ENCODE data around the gene MVK.

MVK gene

DNA sequence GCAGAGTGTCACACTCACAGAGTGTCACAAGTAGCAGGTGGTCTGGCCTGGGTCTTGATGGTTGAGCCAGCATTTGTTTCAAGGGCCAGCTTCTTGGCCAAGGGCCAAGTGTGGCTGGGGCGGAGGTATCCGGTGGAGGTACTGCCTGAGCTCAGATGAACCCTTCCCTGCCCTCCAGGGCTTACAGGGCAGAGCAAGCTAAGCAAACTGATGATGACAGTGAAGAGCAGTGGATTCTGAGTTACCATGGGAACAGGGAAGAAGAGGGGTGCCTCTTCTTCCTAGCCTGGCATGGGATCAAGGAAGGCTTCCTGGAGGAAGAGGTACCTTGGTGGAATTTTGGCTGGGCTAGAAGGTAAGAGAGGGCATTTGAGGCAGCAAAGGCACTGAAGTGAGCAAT, 35.7 kb downstream of the MVK start:
- DNase-seq (ENCODE audit: low read depth in 3 of 3) = no peak

DNA sequence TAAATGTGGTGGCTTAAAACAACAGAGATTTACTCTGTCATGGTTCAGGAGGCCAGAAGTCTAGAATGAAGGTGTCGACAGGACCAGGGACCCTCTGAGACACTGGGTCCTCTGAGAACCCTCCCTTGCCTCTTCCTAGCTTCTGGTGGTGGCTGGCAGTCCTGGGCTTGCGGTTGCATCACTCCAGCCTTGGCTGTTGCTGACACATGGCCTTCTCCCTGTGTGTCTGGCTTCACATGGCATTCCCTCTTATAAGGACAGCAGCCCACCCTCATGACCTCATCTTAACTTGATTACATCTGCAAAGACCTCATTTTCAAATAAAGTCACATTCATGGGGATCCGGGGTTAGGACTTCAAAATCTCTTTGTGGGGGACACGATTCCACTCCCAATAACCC, 36.9 kb downstream of the MVK start:
- DNase-seq (ENCODE audit: low read depth in 3 of 3) = no peak

DNA sequence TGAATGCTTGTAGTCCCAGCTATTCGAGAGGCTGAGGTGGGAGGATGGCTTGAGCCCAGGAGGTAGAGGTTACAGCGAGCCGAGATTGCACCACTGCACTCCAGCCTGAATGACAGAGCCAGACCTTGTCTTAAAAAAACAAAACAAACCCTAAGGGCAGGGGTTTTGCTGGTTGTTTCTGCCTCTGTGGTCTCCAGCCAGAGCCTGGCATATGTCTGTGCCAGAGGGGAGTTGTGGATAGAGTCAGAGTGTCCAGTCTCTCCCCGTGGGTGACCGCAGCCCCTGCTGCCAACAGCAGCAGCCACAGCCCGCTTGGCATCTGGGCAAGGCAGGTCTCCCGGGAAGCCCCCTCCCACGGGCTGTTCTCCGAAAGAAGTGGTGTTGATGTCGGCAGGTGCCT, 37.6 kb downstream of the MVK start:
- DNase-seq (ENCODE audit: low read depth in 3 of 3) = no peak

DNA sequence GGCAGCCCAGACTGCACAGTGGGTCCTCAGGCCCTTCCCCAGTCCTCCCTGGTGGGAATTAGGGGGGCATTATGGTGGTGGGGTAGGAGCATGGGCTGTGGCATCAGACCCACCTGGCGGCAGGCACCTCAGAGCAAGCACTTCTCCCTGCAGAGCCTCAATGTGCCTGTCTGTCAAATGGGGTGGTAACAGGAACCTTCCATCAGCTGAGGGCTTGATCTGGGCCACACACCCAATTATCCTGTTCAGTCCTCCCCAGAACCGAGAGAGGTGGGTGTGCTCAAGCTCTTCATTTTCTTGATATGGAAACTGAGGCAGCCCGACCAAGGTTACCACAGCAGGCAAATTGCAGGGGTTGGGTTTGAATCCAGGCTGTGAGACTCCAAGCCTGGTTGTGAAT, 38.4 kb downstream of the MVK start:
- DNase-seq (ENCODE audit: low read depth in 3 of 3) = no peak

DNA sequence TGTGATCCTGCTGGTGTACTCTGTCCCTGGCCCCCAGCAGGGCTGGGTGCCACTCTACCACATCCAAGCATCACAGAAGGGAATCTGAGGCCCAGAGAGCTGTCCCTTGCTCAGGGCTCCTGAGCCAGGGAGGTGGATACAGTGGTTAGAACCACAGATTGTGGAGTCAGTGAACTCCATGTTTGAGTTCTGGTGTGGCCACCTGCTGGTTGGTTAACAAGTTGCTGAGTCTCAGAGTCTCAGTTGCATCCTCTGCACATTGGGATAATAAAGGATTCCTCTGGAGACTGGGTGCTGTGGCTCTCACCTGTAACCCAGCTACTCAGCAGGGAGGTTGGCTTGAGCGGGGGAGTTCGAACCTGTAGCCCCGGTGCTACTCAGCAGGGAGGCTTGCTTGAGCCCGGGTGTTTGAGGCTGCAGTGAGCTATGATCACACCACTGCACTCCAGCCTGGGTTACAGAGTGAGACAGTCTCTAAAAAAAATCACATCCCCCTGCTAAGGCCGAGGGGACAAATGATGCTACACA, 39.4 kb downstream of the MVK start:
- no peak for DNase-seq (ENCODE audit: low read depth in 3 of 3)

DNA sequence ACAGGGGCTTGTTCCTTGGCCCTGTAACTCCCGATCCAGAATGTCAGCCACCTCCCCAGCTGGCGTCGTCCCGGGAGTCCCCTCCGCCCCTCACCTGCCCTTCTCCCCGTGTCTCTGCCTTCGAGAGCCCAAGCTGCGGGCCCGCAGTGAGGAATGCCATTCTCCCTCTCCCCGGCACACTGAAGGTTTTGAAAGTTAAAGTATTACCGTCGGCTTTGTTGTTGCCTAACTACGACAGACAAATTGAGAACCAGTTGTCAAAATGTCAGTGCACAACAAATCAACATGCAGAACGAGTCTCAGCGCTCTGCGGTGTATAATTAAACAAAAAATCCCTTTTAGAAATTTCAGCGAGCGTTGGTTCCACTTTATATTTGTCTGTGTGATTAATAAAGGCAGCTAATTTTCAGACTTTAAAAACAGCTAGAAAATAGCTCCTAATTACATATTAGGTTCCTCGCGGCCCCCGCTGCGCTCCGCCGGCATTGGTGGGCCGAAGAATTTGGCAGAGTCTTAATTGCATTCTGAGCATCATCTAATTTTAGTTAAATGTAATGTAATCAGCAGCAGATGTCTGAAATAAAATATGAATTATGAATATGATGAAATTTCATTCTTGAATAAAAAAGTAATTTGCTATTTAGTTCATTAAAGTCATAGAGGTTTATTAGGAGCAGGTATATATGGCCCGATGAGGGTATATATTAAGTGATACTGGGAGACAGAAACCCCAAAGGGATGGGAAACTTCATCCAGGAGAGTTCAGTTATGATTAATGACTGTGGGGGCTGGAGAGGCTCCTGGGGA, 40.3 kb downstream of the MVK start:
- DNase-seq (ENCODE audit: low read depth in 3 of 3) = no peak

DNA sequence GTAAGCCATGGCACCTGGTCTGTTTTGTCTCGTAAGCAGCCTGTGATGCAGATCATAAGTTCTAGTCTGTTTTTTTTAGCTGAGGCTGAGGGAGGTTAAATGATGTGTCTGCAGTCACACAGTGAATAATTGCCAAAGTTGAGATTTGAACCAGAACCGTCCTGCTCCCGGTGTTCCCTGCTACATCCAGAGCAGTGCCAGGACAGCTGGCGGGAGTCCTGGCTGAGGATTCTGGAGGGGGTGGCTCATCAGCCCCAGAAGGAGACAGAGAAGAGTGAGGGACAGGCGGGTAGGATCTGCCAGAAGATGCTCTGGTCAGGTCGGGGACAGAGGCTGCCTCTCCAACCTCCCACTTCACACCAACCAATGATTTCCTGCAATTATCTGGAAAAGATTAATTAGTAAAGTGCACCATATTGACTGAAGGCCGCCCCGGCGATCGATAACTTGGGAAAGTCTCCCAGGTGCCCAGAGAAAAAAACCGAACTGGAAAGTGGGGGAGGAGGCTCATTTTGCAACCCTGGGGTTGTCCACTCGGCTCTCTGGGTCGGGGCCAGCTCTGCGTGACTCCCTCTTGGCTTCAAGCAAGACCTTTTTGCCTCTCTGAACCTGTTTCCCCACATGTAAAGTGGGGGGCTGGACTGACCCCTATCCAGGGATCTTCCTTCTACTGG, 42.1 kb downstream of the MVK start:
- DNase-seq (ENCODE audit: low read depth in 3 of 3) = no peak

DNA sequence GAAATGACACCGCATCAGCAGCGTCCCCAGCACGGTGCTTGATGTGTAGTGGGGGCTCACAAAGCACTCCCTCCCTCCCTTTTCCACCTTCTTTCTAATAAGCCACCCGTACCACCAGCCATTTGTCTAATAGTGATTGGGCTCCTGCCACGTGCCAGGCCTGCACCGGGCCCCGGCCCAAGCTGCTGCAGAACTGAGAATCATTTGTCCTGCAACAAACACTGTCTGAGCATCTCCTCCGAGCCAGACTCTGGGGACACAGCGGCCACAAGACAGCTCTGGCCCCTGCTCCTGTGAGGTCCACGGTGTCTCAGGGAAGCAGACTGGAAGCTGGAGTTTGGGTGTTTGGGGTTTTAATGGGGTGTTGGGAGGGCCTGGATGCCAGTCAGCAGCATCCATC, 43.9 kb downstream of the MVK start:
- DNase-seq (ENCODE audit: low read depth in 3 of 3) = no peak

DNA sequence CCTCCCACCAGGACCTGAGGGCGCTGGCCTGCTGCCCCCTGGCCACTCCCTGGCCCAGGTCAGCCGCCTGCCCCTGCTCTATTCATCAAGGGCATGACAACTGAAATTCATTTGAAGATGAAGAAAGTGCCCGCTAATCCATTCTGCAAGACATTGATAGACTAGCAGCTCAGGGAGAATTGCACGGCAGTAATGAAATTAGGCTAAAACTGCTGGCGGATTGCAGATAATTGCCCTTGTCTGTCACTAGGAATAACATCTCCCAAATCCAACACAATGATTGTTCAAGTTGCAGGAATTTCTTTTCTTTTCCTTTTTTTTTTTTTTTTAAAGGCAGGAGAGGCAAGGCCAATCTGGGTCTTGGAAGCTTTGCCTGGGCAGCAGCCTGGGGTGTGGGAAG, 44.5 kb downstream of the MVK start:
- DNase-seq (ENCODE audit: low read depth in 3 of 3) = no peak

DNA sequence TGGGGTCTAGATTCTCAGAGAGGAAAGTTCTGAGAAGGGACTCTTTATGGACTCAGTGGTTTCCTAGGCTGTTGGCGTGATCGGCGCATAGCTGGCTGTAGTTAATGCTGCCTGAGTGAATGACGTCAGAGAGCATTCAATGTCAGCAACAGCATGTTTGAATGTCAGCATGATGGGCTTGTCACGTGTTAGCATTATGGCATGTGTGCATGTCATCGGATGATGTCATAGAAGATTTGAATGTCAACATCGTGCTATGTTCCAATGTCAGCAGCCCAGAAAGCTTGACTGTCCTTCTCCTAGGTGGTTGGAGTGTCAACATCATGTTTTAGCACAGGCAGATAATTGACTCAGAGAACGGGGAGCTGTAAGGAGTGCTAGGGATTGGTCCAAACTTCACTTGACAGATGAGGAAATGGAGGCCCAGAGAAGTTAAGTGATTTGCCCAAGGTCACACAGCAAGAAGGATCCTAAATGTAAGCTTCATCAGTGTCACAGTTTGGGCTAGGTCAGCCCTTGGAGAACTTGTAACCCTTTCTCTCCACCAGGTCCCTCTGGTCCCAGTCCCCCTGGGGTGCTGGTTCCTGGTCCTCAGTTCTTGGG, 45.5 kb downstream of the MVK start:
- DNase-seq (ENCODE audit: low read depth in 3 of 3) = no peak

DNA sequence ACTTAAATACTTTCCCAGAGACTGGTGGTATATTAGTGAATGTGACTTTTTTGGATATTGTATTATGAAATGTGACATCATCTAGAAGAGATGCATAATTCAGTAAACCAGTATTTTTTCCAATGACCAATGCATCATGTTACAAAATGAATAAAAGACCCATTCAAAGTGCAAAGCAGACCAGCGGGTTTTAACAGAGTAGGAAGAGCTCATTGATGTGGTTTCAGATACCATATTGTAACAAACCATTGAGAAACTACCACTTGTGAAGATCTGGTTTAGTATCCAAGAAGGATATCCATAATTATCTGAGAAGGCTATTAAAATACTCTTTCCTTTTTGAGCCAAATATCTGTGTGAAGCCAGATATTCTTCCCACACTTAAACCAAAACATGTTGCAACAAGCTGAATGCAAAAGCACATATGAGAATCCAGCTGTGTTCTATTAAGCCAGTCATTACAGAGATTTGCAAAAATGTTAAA, 47.7 kb downstream of the MVK start:
- DNase-seq (ENCODE audit: low read depth in 3 of 3) = no peak

DNA sequence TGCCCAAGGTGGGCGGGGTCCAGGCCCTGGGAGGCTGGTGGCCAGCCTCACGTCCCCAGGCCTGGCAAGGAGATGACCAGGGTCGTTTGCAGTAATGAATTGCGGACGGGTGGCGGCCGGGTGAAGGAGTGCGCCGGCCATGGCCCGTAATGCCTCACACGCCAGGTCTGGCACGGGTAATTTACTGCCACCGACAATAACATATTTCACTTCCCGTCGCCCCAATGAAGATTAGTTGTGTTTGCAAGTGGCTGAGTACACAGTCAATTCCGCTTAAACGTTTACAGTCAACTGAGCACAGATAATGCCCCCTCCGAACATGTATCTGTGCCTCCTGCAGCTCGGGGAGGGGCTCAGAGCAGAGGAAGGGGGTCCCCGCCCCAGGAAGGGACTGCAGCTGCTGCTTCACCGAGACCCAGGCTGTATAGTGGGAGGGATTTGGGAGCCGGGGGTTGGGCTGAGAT, 48.3 kb downstream of the MVK start:
- no peak for DNase-seq (ENCODE audit: low read depth in 3 of 3)

DNA sequence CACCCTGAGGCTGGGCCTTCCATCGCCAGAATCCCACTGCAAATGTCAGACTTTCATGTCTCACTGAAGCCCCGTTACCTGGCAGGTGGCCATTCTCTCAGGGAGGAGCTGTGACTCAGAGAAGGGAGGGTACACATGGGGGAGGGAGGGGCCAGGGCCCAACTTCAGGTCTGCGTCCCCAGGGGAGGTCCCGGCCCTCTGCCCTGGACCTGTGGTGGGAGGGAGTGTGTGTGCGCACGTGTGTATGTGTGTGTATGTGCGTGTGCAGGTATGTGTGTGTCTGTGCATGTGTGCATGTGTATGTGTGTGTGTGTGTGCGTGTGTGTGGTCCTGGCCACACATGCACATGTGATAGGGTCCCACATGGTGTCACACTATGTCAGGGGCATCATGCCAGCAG, 50.9 kb downstream of the MVK start:
- DNase-seq (ENCODE audit: low read depth in 3 of 3) = no peak

DNA sequence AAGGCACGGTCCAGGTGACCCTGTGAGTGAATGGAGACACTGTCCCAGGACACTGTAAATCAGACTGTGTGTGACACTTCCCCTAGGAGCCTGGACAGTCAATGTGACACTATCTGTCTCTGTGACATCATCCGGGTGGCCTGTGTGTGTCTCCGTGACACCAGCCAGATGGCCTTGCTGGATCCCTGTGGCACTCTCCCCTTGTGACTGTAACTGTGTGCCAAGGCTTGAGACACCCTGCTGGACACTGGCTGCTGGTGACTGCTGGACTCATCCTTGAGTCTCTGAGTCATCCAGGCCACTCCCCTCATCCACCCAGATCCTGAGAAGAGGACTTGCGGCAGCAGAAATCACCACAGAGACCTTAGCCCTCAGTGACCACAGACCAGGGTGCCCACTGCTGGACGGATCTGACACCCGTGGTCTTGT, 51.6 kb downstream of the MVK start:
- no peak for DNase-seq (ENCODE audit: low read depth in 3 of 3)

DNA sequence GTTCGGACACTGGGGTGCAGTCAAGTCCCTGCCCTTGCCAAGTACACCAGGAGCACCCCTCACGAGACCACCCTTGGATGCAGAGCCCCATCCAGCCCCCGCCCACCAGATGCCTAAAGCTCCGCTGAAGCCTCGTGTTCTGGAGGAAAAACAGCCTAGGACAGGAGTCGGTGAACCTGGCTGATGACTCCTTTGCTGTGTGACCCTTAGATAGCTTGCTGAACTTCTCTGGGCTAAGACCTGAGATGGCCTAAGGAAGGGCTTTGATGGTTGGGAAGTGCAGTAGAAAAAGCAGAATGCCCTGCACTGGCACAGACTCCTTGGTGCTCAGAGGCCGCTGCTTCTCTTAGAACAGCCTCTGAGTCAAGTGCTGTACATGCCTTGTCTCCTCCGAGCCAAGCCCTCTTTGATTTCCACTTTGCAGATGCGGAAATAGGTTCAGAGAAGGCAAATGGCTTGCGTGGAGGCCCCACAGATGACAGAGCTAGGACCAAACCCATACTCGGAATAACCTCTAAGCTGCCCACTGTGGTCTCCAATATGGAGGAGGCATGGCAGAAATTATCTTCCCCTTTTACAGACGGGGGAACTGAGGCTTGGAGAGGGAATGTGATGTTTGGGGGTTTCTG, 52.3 kb downstream of the MVK start:
- DNase-seq (ENCODE audit: low read depth in 3 of 3) = no peak

DNA sequence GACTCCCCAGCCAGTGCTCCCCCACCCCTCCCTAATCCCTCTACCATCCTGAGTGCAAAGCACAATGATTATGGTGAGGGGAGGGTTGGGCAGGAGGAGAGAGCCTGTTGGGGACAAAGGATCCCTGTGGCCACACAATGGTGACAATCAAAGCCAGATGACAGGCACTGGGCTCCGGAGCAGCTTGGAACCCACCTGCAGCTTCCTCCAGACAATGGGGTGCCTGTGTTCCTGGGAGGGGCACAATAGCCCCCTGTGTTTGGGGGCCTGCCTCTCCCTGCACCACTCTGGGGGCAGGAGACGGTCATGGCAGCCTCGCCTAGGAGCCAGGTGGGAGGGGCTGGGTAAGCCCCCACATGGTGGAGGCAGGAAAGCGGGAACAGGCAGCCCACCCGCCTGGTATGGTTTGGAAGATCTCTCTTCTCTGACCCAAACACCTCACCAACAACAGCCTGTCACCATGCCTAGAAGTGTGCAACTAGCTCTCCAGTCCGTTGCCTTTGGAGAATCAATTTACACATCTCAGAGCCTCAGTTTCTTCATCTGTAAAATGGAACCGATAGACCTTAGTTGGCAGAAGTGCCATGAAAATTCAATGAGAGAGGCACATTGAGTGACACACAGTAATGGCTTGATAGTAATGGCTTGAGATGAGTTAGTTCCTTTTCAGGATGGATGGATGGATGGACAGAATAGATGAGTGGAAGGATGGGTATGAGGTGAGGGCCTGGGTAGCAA, 53.0 kb downstream of the MVK start:
- no peak for DNase-seq (ENCODE audit: low read depth in 3 of 3)

DNA sequence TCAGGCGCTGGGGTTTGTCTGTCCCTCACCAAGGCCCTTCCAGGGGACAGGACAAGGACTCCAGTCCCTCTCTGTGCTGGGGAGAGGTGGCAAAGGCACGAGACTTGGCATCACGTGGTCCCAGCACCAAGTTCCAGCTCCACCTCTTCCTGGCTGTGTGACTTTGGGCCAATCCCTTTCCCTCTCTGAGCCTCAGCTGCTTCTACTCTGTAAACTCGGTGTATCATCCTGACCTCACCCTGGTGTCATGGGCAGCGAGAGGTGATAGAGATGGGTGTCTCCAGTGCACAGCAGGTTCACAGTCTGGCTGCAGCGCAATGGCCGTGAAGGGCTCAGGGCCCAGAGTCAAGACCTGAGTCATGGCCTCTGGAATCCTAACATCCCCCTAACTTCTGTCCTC, 54.0 kb downstream of the MVK start:
- DNase-seq (ENCODE audit: low read depth in 3 of 3) = no peak

DNA sequence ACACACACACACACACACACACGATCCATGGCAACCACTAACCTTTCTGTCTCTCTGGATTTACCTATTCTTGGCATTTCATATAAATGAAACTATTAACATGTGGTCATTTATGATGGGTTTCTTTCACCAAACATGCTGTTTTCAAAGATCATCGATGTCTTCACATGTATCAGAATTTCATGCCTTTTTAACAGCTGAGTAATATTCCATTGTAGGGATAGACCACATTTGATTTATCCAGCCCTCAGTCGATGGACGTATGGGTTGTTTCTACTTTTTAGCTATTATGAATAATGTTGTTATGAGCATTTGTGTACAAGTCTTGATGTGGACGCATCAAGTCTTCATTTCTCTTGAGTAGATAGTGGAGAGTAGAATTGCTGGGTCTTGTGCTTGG, 56.5 kb downstream of the MVK start:
- DNase-seq (ENCODE audit: low read depth in 3 of 3) = no peak

DNA sequence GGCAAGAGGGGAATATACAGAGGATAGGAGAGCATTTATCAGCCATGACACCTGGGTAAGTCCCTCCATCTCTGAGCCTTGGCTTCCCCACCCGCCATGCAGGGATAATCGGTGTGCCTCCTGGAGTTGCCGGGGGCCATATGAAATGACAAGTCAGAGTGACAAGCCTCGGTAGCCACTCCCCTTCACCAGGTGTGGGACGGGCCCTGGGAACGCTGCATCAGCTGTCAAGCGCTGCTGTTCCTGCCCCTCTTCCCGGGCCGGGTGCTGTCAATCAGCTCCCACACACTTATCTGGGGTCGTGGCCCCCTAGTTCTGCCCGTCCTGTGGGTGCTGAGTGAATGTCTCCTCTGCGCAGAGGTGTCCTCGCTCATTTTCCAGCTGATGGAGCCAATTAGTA, 57.2 kb downstream of the MVK start:
- DNase-seq (ENCODE audit: low read depth in 3 of 3) = no peak

DNA sequence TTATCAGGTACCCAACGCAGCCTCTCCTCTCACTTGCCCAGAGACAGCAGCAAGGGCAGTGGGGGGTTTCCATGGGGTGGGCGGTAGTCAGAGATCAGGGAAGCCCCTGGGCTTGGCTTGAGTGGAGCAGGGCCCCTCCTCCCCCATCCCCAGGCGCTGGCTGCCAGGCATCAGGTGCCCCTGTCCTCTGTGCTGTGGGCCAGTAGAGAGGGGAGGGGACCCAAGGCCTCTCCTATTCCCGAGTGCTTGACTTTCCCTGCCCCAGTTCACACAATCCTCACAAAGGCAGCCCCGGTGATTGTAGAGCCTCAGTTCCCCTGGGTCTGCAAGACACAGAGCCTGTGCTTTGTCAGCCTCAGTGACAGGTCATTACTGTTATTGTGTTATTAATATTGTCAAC, 57.7 kb downstream of the MVK start:
- no peak for DNase-seq (ENCODE audit: low read depth in 3 of 3)

DNA sequence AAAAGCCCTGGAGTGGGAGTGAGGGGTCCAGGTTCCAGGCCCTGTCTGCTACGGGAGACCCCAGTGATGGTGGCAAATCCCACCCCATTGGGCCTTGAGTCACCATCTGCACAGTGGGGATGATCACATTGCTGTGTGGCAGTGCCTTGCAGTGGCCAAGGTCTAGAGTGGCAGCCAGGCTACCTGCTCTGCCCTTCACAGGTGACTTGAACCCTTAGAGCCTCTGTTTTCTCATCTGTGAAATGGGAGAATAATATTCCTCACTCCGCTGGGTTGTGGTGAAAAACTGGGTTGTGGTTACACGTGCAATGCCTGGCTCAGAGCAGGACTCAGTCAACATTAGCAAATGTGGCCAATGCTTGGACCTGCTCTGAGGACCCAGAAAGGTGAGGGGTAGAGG, 58.2 kb downstream of the MVK start:
- DNase-seq (ENCODE audit: low read depth in 3 of 3) = no peak

DNA sequence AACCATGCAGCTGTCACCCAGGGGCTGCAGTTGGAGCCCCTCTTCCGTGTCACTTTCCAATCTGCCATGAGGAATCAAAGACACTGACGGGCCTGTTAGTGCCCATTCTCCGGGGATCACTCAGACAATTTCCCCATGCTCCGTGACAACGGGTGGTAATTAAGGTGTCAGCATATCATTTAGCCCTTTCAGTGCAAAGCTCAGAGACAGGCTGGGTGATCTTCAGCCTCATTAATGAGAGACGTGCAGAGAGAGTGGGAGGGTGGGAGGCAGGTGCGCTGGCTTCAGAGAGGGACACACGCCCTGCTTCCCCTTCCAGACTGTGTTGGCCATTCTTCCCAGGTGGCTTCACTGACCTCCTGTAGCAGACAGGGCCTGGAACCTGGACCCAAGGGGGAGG, 58.7 kb downstream of the MVK start:
- no peak for DNase-seq (ENCODE audit: low read depth in 3 of 3)
